HEK293T (cell line): ENCODE data around the gene TGFBR2.

Experiments
- CTCF ChIA-PET: fragments of 350-600 bp; formaldehyde crosslinking; extraction: SDS; loops from one replicate; lab custom pipeline; 2021; ENCODE audit warnings: antibody characterized with exemption, inconsistent platforms; lab: Yijun Ruan, JAX
- POLR2A ChIA-PET: fragments of 350-600 bp; formaldehyde crosslinking; extraction: SDS; loops from one replicate; lab custom pipeline; 2020; ENCODE audit warnings: antibody characterized with exemption, inconsistent platforms; lab: Yijun Ruan, JAX
- DNase-seq: peaks from one replicate; pipeline ENCODE4 v3.0.0; 2012; ENCODE audit warnings: mixed read lengths; ENCODE audit errors: extremely low spot score
- ARNT ChIP-seq: fragments of 450-650 bp; IDR thresholded peaks from 2 replicates; pipeline ENCODE4 v1.6.1; 2017; ENCODE audit warnings: mild to moderate bottlenecking
- BHLHE40 ChIP-seq: fragments of 450-650 bp; IDR thresholded peaks from 2 replicates; pipeline ENCODE4 v1.6.1; 2016; ENCODE audit warnings: mild to moderate bottlenecking, moderate library complexity, borderline replicate concordance
- CTBP1 ChIP-seq: fragments of 450-650 bp; IDR thresholded peaks from 2 replicates; pipeline ENCODE4 v1.6.1; 2016; ENCODE audit warnings: borderline replicate concordance
- ELF4 ChIP-seq: fragments of 450-650 bp; IDR thresholded peaks from 2 replicates; pipeline ENCODE4 v1.6.1; 2017; ENCODE audit warnings: antibody characterized with exemption
- FOXA1 ChIP-seq: fragments of 450-650 bp; IDR thresholded peaks from 2 replicates; pipeline ENCODE4 v1.6.1; 2016; ENCODE audit warnings: mild to moderate bottlenecking
- FOXK2 ChIP-seq: fragments of 450-650 bp; IDR thresholded peaks from 2 replicates; pipeline ENCODE4 v1.6.1; 2016; ENCODE audit warnings: mild to moderate bottlenecking
- FOXM1 ChIP-seq: fragments of 450-650 bp; IDR thresholded peaks from 2 replicates; pipeline ENCODE4 v1.6.1; 2017; ENCODE audit warnings: mild to moderate bottlenecking, borderline replicate concordance
- HDGF ChIP-seq: fragments of 450-650 bp; IDR thresholded peaks from 2 replicates; pipeline ENCODE4 v1.6.1; 2017; ENCODE audit warnings: antibody characterized with exemption, borderline replicate concordance
- L3MBTL2 ChIP-seq: fragments of 450-650 bp; conservative IDR thresholded peaks from 2 replicates; pipeline ENCODE4 v1.6.1; 2016; ENCODE audit warnings: mild to moderate bottlenecking
- LEF1 ChIP-seq: fragments of 450-650 bp; IDR thresholded peaks from 2 replicates; pipeline ENCODE4 v1.6.1; 2017; ENCODE audit warnings: mild to moderate bottlenecking, borderline replicate concordance
- NFRKB ChIP-seq: fragments of 450-650 bp; IDR thresholded peaks from 2 replicates; pipeline ENCODE4 v1.6.1; 2016; ENCODE audit warnings: mild to moderate bottlenecking, moderate library complexity
- SP1 ChIP-seq: fragments of 450-650 bp; IDR thresholded peaks from 2 replicates; pipeline ENCODE4 v1.6.1; 2017
- SUZ12 ChIP-seq: fragments of 450-650 bp; IDR thresholded peaks from 2 replicates; pipeline ENCODE4 v1.6.1; 2016; ENCODE audit warnings: mild to moderate bottlenecking
- TARDBP ChIP-seq: fragments of 450-650 bp; IDR thresholded peaks from 2 replicates; pipeline ENCODE4 v1.6.1; 2016
- ZNF384 ChIP-seq: fragments of 450-650 bp; IDR thresholded peaks from 2 replicates; pipeline ENCODE4 v1.6.1; 2016
- TF ChIP-seq, protein P1 (sequence below): fragments of 450-650 bp; IDR thresholded peaks from 2 replicates; pipeline ENCODE4 v1.6.1; 2016

Gene TGFBR2

DNA sequence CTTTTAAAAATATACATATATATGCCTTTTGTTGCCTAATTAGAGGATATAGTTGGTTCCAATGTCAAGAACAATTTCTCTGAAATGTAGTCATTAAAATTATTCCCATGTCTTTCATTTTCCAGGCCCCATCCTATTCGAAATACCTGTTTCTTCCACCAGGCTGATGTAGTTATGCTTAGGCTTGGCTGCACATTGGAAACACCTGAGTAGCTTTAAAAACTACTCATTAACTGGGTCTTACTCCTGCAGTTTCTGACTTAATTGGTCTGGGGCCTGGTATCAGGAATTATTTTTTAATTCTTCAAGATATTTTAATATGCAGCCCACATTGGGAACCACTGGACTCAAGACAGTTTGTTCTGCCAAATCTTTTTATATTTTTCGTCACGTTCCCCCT lies 53.7 kb downstream of the TGFBR2 start:
- ChIA-PET POLR2A (no interaction called here), CTCF (no interaction called here)
- no peak for DNase-seq
- TF ChIP-seq FOXA1, result no peak
- TF ChIP-seq SUZ12, result no peak
- no peak for TF ChIP-seq HDGF
- no peak for TF ChIP-seq ELF4

DNA sequence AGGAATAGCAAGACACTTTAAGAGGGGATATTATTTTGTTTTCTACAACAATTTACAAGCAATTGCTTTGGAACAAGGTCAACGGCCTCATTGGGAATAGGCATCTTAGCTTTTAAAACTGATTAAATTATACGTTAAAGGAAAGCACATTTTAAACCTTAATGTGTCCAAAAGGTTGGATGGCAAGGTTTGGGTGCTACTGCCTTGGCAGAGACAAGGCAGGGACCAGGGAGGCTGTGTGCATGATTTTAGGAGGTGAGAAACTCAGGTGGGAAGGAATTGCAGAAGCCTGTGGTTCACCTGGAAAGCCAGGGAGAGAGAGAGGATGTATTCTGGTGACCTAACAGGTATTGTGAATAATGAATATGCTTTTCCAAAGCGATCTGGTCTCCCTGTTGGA lies 54.3 kb downstream of the TGFBR2 start:
- CTCF ChIA-PET, result no interaction called here
- POLR2A ChIA-PET, result no interaction called here
- TF ChIP-seq SUZ12, result no peak
- TF ChIP-seq SP1, result no peak
- TF ChIP-seq, protein P1, sequence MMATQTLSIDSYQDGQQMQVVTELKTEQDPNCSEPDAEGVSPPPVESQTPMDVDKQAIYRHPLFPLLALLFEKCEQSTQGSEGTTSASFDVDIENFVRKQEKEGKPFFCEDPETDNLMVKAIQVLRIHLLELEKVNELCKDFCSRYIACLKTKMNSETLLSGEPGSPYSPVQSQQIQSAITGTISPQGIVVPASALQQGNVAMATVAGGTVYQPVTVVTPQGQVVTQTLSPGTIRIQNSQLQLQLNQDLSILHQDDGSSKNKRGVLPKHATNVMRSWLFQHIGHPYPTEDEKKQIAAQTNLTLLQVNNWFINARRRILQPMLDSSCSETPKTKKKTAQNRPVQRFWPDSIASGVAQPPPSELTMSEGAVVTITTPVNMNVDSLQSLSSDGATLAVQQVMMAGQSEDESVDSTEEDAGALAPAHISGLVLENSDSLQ, result no peak
- TF ChIP-seq ELF4, result no peak
- no peak for DNase-seq

DNA sequence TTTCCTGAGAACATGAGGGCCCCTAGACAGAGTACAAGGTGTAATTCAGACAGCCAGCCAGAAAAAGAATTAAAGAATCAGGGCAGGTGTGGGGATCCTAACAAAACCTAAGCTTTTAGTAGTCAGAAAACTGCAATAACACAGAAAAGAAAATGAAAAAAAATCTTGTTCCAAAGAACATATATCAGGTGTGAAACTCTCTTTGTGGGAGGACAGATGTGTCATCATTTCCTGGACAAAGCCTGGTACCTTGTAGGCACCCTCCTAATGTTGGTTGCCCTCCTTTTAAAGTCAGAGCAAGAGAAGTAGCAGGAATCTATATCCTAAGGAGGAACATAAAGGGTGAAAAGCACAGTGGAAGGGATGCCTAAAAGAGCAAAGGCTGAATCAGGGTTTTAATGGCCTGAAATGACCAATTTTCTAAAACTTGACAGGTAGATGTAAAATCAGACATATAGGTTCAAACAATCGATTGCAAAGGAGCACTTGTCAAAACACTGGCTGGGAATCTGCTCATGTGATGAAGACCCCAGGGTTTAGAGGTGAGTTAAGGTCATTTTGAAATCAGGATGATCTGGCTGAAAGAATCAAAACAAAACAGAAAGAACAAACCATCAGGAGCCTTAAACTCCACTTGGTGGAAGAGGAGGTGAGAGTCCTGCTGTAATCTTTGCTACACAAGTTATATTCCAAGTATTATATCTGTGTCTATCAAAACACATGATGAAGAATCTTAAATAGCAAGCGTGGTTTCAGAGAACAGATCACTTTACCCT lies 54.9 kb downstream of the TGFBR2 start:
- no peak for DNase-seq
- no peak for TF ChIP-seq BHLHE40
- no peak for TF ChIP-seq ELF4
- TF ChIP-seq LEF1, result no peak
- TF ChIP-seq CTBP1, result no peak
- TF ChIP-seq ZNF384, result no peak
- no peak for TF ChIP-seq ARNT
- TF ChIP-seq FOXA1, result no peak
- CTCF ChIA-PET, result no interaction called here
- POLR2A ChIA-PET, result no interaction called here

DNA sequence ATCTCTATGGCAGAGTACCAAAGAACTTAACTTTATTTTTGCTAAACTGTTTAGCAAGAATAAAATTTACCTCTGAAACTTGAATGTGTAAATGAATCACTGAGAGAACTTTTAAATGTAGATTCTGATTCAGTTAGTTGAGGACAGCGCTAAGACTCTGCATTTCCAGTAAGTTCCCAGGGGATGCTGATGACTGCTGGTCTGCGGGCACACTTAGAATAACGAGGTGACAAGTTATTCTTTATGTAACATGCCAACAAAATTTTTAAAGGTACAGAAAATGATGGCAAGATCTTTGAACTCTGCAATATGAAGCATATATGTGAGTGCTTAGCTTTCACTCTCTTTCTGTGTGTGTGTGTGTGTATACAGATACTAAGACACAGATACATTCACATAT lies 56.4 kb downstream of the TGFBR2 start:
- POLR2A ChIA-PET, result no interaction called here
- TF ChIP-seq ELF4, result no peak
- TF ChIP-seq BHLHE40, result no peak
- no peak for TF ChIP-seq NFRKB
- TF ChIP-seq L3MBTL2, result no peak

DNA sequence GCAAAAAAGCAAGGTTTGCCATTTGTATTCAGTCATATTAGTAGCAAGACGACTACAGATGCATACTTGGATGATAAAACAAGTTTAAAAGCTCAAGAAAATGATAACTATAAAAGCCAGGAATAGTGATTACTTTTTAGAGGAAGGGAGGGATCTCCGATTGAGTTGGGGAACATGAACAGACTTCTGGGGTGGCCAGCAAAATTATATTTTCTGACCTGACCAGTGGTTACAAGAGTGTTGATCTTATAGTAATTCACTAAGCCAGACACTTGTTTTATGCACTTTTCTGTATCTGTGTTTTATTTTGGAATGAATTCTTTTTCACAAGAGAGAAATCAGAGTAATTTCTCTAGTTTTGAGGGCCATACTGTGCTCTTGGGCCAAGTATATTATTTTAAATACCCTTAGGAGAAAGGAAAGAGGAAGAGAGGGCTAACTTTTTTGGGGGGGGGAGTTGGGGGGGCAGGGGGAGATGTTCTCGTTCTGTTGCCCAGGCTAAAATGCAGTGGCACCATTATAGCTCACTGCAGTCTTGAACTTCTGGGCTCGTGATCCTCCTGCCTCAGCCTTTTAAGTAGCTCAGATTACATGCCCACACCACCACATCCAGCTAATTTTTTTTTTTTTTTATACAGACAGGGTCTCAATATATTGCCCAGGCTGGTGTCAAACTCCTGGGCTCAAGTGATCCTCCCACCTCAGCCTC lies 57.3 kb downstream of the TGFBR2 start:
- TF ChIP-seq, protein P1, result no peak
- no peak for TF ChIP-seq BHLHE40
- no peak for TF ChIP-seq CTBP1
- TF ChIP-seq HDGF, result no peak
- no peak for TF ChIP-seq FOXA1
- TF ChIP-seq TARDBP, result no peak
- TF ChIP-seq NFRKB, result no peak
- no peak for TF ChIP-seq SUZ12
- TF ChIP-seq ZNF384, result no peak
- TF ChIP-seq LEF1, result no peak
- no peak for TF ChIP-seq SP1
- DNase-seq, result no peak
- ChIA-PET CTCF (interaction anchor here (0.6 kb wide), 2 partner anchors 81 to 358 kb away, joined by 3 to 5 read pairs; no protein-coding TSS in a partner anchor), POLR2A (no interaction called here)

More for the DNA sequence above, 56.4 kb downstream of the TGFBR2 start:
- DNase-seq, result no peak
- CTCF ChIA-PET, result interaction anchor here (0.6 kb wide), 1 partner anchor 227 kb away, joined by 3 read pairs; no protein-coding TSS in a partner anchor

DNA sequence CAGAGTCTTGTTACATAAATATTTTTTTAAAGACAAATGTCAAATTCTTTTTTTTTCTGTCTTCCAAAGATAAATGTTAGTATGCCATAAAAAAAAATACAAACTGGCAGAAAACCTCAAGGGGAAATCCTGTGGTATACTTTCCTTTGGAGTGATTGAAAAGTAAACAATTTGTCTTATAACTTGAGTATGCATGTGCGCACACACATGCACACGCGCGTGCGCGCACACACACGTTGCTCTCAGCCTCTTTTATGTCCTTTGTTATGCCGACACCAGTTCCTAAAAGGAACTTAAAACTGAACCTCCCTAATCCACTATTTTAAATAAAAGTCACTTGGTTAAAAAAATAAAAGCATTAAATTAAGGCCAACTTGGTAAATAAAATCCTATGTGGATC lies 58.1 kb downstream of the TGFBR2 start:
- DNase-seq, result no peak
- CTCF ChIA-PET, result no interaction called here
- TF ChIP-seq LEF1, result no peak
- TF ChIP-seq SP1, result no peak
- no peak for TF ChIP-seq HDGF
- TF ChIP-seq, protein P1, result no peak
- no peak for TF ChIP-seq FOXA1
- no peak for TF ChIP-seq ZNF384
- TF ChIP-seq TARDBP, result no peak
- TF ChIP-seq ARNT, result no peak
- no peak for TF ChIP-seq NFRKB
- TF ChIP-seq CTBP1, result no peak
- no peak for TF ChIP-seq L3MBTL2
- no peak for TF ChIP-seq FOXM1
- no peak for TF ChIP-seq SUZ12
- TF ChIP-seq ELF4, result no peak
- TF ChIP-seq BHLHE40, result no peak
- no peak for TF ChIP-seq FOXK2
- POLR2A ChIA-PET, result no interaction called here

DNA sequence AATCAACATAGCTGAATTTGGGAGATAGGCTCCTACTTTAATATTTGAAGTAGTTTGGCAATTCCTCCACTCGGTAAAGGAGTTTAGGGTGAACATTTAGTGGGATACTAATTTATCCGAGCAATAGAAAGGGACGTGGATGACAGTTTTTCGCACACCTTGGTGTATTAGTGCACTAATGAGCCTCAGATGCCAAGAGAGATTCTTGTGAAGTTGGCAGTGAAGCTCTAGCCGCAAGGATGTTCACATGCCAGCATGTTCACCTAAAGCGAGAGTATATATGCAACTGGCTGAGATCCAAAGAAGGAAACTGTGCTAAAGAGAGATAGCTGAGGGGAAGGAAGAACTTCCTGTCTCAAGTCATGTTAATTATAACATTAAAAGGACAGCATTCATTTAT lies 58.5 kb downstream of the TGFBR2 start:
- TF ChIP-seq ARNT (no peak), TARDBP (no peak), NFRKB (no peak), SUZ12 (no peak), FOXK2 (no peak), ZNF384 (no peak), SP1 (no peak), CTBP1 (no peak), BHLHE40 (no peak), LEF1 (no peak), L3MBTL2 (no peak), FOXM1 (no peak), ELF4 (no peak)
- TF ChIP-seq, protein P1, result no peak
- DNase-seq, result no peak
- ChIA-PET CTCF (no interaction called here), POLR2A (no interaction called here)
